ENCODE results near the gene USP11.

Gene USP11

GRCh38 chrX:47206316-47206715 is 26.5 kb upstream of the USP11 start:
- DNase-seq = no peak

GRCh38 chrX:47208108-47208507 is 24.7 kb upstream of the USP11 start:
- no peak for DNase-seq

- no peak for DNase-seq
Measured at GRCh38 chrX:47209508-47210238, 23.1 kb upstream of the USP11 start.

GRCh38 chrX:47210661-47211425 is 22.0 kb upstream of the USP11 start:
- no peak for DNase-seq

- DNase-seq = no peak
Measured at GRCh38 chrX:47212381-47213293, 20.2 kb upstream of the USP11 start.

GRCh38 chrX:47214435-47215077 is 18.3 kb upstream of the USP11 start:
- no peak for DNase-seq

GRCh38 chrX:47215291-47215900 is 17.4 kb upstream of the USP11 start:
- no peak for DNase-seq

- no peak for DNase-seq
Measured at GRCh38 chrX:47216393-47216925, 16.4 kb upstream of the USP11 start.

GRCh38 chrX:47217121-47217851 is 15.5 kb upstream of the USP11 start:
- DNase-seq = no peak

GRCh38 chrX:47217852-47218279 is 14.9 kb upstream of the USP11 start:
- DNase-seq = peak; percentile 87

- DNase-seq = peak; percentile 21
Measured at GRCh38 chrX:47218280-47218919, 14.4 kb upstream of the USP11 start, which contains the start of gene CDK16. CDK16 (plus strand) TSS chrX:47218681; CDS start chrX:47223558, 4,877 bp downstream.

GRCh38 chrX:47218920-47219815 is 13.6 kb upstream of the USP11 start:
- DNase-seq = no peak

- no peak for DNase-seq
Measured at GRCh38 chrX:47221756-47222155, 11.1 kb upstream of the USP11 start.

- DNase-seq = no peak
Measured at GRCh38 chrX:47222751-47223350, 10.0 kb upstream of the USP11 start.

- DNase-seq = no peak
Measured at GRCh38 chrX:47223476-47224250, 9.1 kb upstream of the USP11 start.

GRCh38 chrX:47224266-47224895 is 8.4 kb upstream of the USP11 start:
- DNase-seq = no peak

GRCh38 chrX:47224896-47225290 is 7.9 kb upstream of the USP11 start:
- no peak for DNase-seq

GRCh38 chrX:47226071-47226470 is 6.7 kb upstream of the USP11 start:
- DNase-seq = no peak

Data from SHP77 treated with DMSO at 0.1 percent for 48 hours (cell line).